HL-60 (cell line): ENCODE results near the gene DGAT2L6.
A peak's percentile ranks its signal among the peaks of the same experiment; 100 is the strongest.

ENCODE experiments used
- GABPA ChIP-seq: IDR thresholded peaks from 2 replicates; pipeline ENCODE4 v1.6.1; 2012; ENCODE audit warnings: low read depth
- POLR2AphosphoS5 ChIP-seq: IDR thresholded peaks from 2 replicates; pipeline ENCODE4 v1.6.1; 2012; ENCODE audit warnings: low read depth
- TF ChIP-seq, protein P1 (sequence below): IDR thresholded peaks from one replicate; pipeline ENCODE4 v1.5.1; 2011; ENCODE audit warnings: low read length, control low read depth, inconsistent platforms; ENCODE audit not compliant: insufficient read depth

DNA sequence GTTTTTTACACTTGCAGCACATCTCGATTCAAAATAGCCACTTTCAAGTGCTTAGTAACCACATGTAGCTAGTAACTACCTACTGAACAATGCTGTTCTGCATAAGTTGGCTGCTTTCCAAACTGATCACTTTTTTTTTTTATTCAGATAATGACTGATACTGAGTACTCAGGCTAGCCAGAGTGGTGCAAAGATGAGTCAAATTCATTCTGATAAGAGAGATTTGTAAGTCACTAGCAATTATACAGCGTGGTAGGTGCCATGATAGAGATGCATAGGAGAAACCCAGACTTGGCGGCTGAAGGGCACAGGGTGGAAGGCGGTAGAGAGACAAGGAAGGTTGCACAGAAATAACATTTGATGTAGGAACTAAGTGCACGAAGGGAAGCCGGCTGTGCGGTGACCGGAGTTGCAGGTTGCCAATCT lies 44.4 kb upstream of the DGAT2L6 start:
- TF ChIP-seq, protein P1, sequence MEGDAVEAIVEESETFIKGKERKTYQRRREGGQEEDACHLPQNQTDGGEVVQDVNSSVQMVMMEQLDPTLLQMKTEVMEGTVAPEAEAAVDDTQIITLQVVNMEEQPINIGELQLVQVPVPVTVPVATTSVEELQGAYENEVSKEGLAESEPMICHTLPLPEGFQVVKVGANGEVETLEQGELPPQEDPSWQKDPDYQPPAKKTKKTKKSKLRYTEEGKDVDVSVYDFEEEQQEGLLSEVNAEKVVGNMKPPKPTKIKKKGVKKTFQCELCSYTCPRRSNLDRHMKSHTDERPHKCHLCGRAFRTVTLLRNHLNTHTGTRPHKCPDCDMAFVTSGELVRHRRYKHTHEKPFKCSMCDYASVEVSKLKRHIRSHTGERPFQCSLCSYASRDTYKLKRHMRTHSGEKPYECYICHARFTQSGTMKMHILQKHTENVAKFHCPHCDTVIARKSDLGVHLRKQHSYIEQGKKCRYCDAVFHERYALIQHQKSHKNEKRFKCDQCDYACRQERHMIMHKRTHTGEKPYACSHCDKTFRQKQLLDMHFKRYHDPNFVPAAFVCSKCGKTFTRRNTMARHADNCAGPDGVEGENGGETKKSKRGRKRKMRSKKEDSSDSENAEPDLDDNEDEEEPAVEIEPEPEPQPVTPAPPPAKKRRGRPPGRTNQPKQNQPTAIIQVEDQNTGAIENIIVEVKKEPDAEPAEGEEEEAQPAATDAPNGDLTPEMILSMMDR = no peak
- TF ChIP-seq GABPA = peak; percentile 77
- no peak; the same call in 1 of the 2 replicates for TF ChIP-seq POLR2AphosphoS5
